Psoas muscle (tissue), 8 donors: ENCODE measurements around the gene LAMC1. TPM values are rescaled to one million over a fixed set of nuclear protein-coding genes. Genes with fewer than 3 reads are reported as not detected.

Experiments used
- ATAC-seq, 4 donors: fragments of 200-7000 bp; cut with Tn5 transposase; one replicate each; pipeline ENCODE4 v1.9.1; 2020; ENCODE audit warnings: moderate library complexity in 3 of 4, mild to moderate bottlenecking in 2 of 4
- DNase-seq, 2 donors: peaks; one replicate each; pipeline ENCODE4 v3.0.0-alpha.2; 2020
- H3K27ac ChIP-seq: fragments of 200-600 bp; one replicate; pipeline ENCODE4 v1.8.0; 2022
- H3K27me3 ChIP-seq, 3 donors: fragments of 200-600 bp in 1 of 3; one replicate each; pipeline versions ENCODE4 v1.6.1 to v1.8.0; 2013 to 2022; ENCODE audit warnings: low read length in 2 of 3, mild to moderate bottlenecking in 2 of 3, moderate library complexity in 1 of 3; ENCODE audit not compliant: insufficient read depth in 3 of 3
- H3K36me3 ChIP-seq, 2 donors: fragments of 200-600 bp in 1 of 2; one replicate each; pipeline versions ENCODE4 v1.6.1 to v1.8.0; 2013 to 2022; ENCODE audit warnings: low read depth in 1 of 2, mild to moderate bottlenecking in 1 of 2, moderate library complexity in 1 of 2; ENCODE audit not compliant: insufficient read depth in 1 of 2
- H3K4me1 ChIP-seq: fragments of 200-600 bp; one replicate; pipeline ENCODE4 v1.8.0; 2022
- H3K4me3 ChIP-seq: fragments of 200-600 bp; one replicate; pipeline ENCODE4 v1.8.0; 2022; ENCODE audit warnings: mild to moderate bottlenecking
- H3K9me3 ChIP-seq: fragments of 200-600 bp; one replicate; pipeline ENCODE4 v1.8.0; 2022
- WGBS, 3 donors: extraction: QIAGEN DNeasy Blood & Tissue Kit; methylation state at CpG; one replicate each; pipeline versions ENCODE4 v1.1.6 to v1.1.7; 2013; 5-methylcytosine and 5-hydroxymethylcytosine counted together
- intact Hi-C, 2 donors: fragments of 100-400 bp; cut with DNase I; formaldehyde crosslinking; loops; one replicate each; pipeline versions ENCODE4 v1.11.0 to v1.14.2; 2022
- polyA plus RNA-seq, 3 donors: library from polyadenylated mRNA; stranded (reverse); fragments of 200-250 nt; gene quantifications; one replicate each; pipeline ENCODE4 v1.2.3, GENCODE V29; 2013
- total RNA-seq, 4 donors: library from RNA; stranded (reverse); fragmentation: NEBNext Ultra II Directional in 2 of 4; extraction: Animal tissue kit (Norgen Biotek cat#: 25700) in 2 of 4; gene quantifications; one replicate each; pipeline versions ENCODE4 v1.2.1 to v1.2.4, GENCODE V29; 2021 to 2023
- TF ChIP-seq, protein P1 (sequence below): fragments of 200-600 bp; IDR thresholded peaks from one replicate; pipeline ENCODE4 v1.8.0; 2022; ENCODE audit warnings: antibody characterized with exemption
- donor health status: healthy with polysubstance abuse.
- donor health status: DM: no; HTN: no; CAD: no; lungs with moderate emphysema.
- donor health status: Bipolar disorder and iron deficiency.
- donor health status: healthy.
- donor health status: DM: yes; HTN: yes; CAD: no.
- donor health status: DM: no; HTN: no; CAD: no.
- donor health status: DM: no; HTN: no; CAD: no.
- donor health status: DM: yes; HTN: yes; CAD: no.

Gene LAMC1
- total and polyA plus RNA-seq, 7 donors = 28.0 to 94.4 (median 71.4) TPM

DNA sequence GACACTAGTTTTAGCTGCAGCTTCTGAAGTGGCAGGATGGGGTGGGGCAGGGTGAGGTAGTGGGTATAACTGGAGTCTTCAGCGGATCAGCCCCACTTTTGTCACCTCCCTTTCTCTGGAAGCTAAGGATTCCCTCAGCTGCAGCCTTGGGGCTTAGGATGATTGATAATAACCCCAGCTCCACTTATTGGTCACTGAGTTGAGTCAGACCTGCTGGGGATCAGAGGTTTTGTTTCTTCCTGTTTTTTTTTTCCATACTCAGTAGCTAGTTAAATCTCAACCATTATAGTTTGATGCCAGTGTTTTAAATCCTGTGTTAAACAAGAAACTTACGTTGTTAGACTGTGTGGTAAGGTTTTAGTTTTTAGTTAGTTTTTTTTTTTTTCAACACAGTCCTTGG is 57.2 kb downstream of the LAMC1 start:
- intact Hi-C loops = no loop called here
- no peak overlapping the region for H3K27ac ChIP-seq
- DNase-seq (no peak), ATAC-seq (no peak)
- TF ChIP-seq, protein P1, sequence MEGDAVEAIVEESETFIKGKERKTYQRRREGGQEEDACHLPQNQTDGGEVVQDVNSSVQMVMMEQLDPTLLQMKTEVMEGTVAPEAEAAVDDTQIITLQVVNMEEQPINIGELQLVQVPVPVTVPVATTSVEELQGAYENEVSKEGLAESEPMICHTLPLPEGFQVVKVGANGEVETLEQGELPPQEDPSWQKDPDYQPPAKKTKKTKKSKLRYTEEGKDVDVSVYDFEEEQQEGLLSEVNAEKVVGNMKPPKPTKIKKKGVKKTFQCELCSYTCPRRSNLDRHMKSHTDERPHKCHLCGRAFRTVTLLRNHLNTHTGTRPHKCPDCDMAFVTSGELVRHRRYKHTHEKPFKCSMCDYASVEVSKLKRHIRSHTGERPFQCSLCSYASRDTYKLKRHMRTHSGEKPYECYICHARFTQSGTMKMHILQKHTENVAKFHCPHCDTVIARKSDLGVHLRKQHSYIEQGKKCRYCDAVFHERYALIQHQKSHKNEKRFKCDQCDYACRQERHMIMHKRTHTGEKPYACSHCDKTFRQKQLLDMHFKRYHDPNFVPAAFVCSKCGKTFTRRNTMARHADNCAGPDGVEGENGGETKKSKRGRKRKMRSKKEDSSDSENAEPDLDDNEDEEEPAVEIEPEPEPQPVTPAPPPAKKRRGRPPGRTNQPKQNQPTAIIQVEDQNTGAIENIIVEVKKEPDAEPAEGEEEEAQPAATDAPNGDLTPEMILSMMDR = no peak
- peaks cover 46% of the 10 kb centered on the region for H3K4me1 ChIP-seq
- H3K9me3 ChIP-seq = no peaks in the 10 kb centered on the region
- H3K4me3 ChIP-seq = no peak overlapping the region
- H3K36me3 ChIP-seq = no peaks in the 10 kb centered on the region
- no peaks in the 10 kb centered on the region for H3K27me3 ChIP-seq
- WGBS, 3 donors = 63 to 71% (median 64%) methylated on average over 2 of the region's 2 CpGs

DNA sequence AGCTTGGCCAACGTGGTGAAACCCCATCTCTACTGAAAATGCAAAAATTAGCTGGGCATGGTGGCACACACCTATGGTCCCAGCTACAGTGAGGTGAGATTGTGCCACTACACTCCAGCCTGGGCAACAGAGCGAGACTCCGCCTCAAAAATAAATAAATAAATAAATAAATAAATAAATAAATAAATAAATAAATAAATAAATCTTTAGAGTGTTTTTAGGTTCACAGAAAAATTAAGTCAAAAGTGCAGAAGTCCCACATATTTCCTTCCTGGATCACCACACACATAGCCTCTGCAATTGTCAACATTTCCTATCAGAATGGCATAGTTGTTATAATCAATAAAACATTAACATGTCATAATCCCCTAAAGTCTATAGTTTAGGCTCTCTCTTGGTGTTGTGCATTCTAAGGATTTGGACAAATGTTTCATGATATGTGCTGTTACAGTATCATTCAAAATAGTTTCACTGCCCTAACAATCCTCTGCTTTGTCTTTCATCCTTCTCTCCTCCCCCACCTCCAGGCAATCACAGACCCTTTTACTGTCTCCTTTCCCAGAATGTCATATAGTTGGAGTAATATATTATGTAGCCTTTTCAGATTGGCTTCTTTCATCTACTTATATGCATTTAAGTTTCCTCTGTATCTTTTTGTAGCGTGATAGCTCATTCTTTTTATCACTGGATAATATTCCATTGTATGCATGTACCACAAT is 58.3 kb downstream of the LAMC1 start:
- DNase-seq (no peak), ATAC-seq (no peak)
- H3K27me3 ChIP-seq = no peaks in the 10 kb centered on the region
- intact Hi-C loops = no loop called here
- no peaks in the 10 kb centered on the region for H3K36me3 ChIP-seq
- no peak overlapping the region for H3K4me3 ChIP-seq
- no peaks in the 10 kb centered on the region for H3K9me3 ChIP-seq
- H3K4me1 ChIP-seq = peaks cover 41% of the 10 kb centered on the region
- TF ChIP-seq, protein P1 = no peak
- 85 to 95% (median 95%) methylated on average over 4 of the region's 4 CpGs for WGBS, 3 donors
- H3K27ac ChIP-seq = no peak overlapping the region

DNA sequence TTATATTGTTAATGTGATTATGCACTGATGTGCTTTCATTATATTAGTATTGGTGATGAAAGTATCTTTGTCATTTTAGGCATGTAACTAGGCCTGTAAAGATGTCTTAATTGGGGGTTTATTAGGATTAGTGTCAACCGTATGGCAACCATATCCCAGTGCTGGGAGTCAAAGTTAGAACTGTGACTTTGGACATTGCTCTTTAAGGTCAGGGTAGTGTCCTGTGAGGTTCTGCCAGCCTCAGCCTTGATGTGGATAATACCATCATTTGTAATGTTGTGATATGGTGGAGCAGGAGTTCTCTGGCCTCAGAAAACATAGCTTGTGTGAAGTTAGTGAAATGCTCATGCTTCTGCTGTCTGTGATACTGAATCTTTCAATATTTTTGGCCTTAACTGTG is 59.4 kb downstream of the LAMC1 start:
- Histone ChIP-seq H3K27ac (no peak overlapping the region), H3K36me3 (no peaks in the 10 kb centered on the region), H3K4me1 (peaks cover 31% of the 10 kb centered on the region), H3K9me3 (no peaks in the 10 kb centered on the region), H3K4me3 (no peak overlapping the region), H3K27me3 (no peaks in the 10 kb centered on the region)
- intact Hi-C loops = no loop called here
- TF ChIP-seq, protein P1 = no peak
- 40 to 53% (median 46%) methylated on average over 1 of the region's 1 CpG for WGBS, 3 donors
- DNase-seq = no peak
- no peak for ATAC-seq

DNA sequence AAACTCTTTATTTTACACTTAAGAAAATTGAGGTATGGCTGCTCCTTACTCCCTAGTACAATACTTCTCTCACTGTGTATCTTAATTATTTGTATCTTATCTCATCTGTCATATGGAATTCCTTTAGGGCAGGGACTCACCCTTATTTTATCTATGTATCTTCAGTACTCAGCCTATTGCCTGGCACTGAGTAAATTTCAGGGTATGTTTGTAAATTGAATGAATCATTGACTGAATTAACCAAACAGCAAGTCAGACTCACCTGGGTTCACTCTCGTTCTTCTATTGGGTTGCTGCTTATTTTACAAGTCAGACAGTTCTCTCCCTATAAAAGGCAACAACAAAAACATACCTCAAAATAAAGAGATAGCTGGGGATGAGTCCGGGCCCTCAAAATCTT is 63.8 kb downstream of the LAMC1 start:
- Histone ChIP-seq H3K4me3 (no peak overlapping the region), H3K27ac (no peak overlapping the region), H3K9me3 (no peaks in the 10 kb centered on the region), H3K4me1 (peaks cover 39% of the 10 kb centered on the region), H3K27me3 (no peaks in the 10 kb centered on the region), H3K36me3 (no peaks in the 10 kb centered on the region)
- WGBS, 3 donors = 89 to 95% (median 94%) methylated on average over 2 of the region's 2 CpGs
- intact Hi-C loops = no loop called here
- TF ChIP-seq, protein P1 = no peak
- ATAC-seq (no peak), DNase-seq (no peak)
